Stimulated activated CD8-positive, alpha-beta memory T cell treated with anti-CD3 and anti-CD28 coated beads, Interleukin-4, amount 100 ng/mL, for 4 hours (primary cell): ENCODE results near the gene ADCY2.

Source experiments
- DNase-seq, 2 donors: peaks; one replicate each; pipeline ENCODE4 v3.0.0-alpha.2; 2020; ENCODE audit warnings: low read depth in 2 of 2, low spot score in 1 of 2

ADCY2 gene

DNA sequence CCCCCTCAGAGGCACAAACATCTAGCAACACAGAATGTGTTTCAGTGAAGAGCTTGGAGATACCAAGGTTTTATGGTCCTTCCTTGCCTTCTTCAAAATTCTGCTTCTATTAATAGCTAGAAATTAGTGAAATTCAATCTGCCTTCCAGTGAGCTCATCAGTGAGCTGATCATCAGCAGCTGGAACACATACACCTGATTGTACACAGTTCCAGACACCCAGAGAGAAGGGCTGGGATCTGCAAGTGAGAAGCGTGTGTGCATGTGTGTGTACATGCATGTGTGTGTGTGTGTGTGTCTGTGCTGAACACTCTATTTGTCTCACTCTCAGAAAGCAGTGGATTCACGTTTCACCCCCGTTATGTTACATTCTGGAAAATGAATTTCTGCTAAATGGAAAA is 426.5 kb downstream of the ADCY2 start:
- no peak for DNase-seq

- DNase-seq, result no peak
These were observed 427.7 kb downstream of the ADCY2 start for GRCh38 chr5:7823594-7823993.

DNA sequence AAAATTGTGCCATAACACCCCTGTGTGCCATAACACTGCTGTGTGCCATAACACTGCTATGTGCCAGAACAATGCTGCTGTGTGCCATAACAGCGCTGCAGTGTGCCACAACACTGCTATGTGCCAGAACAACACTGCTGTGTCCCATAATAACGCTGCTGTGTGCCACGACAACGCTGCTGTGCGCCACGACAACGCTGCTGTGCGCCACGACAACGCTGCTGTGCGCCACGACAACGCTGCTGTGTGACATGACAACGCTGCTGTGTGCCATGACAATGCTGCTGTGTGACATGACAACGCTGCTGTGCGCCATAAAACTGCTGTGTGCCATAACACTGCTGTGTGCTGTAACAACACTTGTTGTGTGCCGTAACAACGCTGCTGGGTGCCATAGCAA is 429.1 kb downstream of the ADCY2 start:
- no peak for DNase-seq

DNA sequence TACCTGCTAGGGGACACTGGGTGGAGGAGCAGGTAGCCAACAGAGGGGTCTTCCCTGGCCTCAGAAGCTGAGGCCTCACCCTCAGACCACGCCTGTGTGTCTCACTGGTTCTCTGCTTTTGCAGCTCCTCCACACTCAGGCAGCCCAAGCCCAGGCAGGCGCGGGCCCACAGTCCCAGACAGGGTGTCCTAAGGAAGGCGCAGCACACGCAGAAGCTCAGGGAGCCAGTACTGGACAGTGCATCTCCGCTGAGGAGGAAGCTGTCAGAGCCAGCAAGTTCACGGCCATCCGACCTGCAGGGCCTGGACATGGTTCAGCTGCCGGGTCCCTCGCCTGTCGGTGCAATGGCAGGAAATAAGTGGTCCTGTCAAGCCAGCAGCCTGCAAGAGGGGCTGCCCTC is 429.7 kb downstream of the ADCY2 start:
- no peak for DNase-seq

GRCh38 chr5:7827610-7828009 is 431.7 kb downstream of the ADCY2 start:
- no peak for DNase-seq

DNA sequence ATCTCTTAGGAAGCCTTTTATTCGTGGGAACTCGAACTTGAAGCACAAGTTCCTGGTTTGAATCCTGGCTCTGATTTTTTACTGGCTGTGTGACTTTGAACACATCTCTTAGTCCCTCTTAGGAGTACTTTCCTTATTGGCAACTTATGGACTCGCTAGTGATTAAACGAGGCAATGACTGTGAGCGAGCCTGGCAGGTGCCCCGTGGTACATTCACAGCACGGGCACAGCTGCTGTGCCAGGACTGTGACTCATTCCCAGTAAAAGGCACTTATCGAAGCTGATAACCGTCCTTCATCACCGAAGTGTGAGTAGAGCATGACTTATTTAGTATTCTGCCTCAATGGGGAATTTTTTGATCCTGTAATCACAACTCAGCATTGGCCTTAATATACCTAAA is 432.3 kb downstream of the ADCY2 start:
- no peak for DNase-seq

GRCh38 chr5:7834982-7835381 is 439.0 kb downstream of the ADCY2 start:
- no peak for DNase-seq

DNA sequence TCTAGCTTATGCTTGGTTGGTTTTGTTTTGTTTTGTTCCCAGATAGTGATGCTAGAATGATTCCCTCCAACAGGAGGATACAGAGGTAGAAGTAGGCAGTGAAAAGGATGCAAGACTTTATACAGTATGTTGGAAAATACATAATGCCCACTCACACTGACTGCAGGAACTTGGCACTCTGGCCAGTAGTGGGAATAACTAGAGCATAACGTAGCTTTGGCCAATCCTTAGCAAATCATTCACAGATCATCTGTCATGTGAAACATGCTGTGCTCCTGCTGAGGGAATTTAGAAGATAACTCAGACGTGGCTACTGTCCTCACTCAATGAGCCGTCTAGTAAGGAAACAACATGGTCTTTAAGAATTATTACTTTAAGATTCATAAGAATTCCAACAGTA is 441.5 kb downstream of the ADCY2 start:
- no peak for DNase-seq

DNA sequence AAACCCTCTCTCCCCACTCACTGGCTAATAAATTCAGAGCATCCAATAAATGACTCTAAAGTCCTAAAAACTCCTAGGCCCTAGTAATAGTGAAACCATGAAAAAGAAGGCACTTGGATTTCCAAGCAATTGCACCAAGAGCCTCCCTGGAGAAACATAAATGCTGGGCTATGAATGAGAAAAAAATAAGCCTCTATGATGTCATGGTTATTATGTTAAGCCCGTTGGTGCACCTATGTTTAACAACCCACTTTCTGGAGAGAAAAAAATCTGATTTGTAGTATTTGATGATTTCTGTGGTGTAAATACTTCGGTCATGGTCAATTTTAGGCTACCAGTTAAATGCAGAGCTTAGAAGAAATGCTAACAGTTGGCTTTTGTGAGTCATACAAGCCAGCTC is 446.6 kb downstream of the ADCY2 start:
- no peak for DNase-seq

DNA sequence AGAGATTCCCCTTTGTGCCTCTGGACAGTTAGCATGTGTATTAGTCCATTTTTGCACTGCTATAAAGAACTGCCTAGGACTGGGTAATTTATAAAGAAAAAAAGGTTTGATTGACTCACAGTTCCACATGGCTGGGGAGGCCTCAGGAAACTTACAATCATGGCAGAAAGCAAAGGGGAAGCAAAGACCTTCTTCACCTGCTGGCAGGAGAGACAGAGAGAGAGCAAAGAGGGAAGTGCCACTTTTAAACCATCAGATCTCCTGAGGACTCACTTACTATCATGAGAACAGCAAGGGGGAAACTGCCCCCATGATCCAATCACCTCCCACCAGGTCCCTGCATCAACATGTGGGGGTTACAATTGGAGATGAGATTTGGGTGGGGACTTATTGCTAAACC is 449.0 kb downstream of the ADCY2 start:
- no peak for DNase-seq

GRCh38 chr5:7845557-7845956 is 449.6 kb downstream of the ADCY2 start:
- DNase-seq, result no peak

DNA sequence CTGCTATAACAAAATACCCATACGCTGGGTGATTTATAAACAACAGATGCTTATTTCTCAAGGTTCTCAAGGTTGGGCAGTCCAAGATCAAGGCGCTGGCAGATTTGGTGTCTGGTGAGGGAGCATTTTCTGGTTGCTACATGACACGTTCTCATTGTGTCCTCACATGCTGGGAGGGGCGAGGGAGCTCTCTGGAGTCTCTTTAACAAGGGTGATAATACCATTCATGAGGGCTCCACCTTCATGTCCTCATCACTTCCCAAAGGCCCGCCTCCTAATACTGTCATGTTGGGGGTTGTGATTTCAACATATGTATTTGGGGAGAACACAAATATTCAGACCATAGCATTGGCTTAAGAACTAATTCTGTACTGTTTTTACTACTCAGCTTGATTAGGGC is 450.4 kb downstream of the ADCY2 start:
- no peak for DNase-seq

DNA sequence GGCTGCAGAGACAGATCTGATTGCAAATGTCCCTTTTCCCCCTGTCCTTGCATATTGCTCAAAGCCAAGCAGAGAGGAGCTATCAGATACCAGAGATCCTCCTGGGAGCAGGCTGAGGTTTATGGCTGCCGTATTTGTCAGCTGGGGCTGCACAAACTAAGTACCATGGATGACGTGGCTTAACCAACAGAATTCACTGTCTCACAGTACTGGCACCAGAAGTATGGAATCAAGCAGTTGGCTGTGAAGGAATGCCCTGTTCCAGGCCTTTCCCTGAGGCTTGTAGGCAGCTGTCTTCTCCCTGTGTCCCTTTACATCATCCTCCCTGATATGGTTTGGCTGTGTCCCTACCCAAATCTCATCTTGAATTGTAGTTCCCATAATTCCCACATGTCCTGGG is 452.4 kb downstream of the ADCY2 start:
- no peak for DNase-seq

- no peak for DNase-seq
These were observed 453.9 kb downstream of the ADCY2 start for GRCh38 chr5:7849681-7850394.

DNA sequence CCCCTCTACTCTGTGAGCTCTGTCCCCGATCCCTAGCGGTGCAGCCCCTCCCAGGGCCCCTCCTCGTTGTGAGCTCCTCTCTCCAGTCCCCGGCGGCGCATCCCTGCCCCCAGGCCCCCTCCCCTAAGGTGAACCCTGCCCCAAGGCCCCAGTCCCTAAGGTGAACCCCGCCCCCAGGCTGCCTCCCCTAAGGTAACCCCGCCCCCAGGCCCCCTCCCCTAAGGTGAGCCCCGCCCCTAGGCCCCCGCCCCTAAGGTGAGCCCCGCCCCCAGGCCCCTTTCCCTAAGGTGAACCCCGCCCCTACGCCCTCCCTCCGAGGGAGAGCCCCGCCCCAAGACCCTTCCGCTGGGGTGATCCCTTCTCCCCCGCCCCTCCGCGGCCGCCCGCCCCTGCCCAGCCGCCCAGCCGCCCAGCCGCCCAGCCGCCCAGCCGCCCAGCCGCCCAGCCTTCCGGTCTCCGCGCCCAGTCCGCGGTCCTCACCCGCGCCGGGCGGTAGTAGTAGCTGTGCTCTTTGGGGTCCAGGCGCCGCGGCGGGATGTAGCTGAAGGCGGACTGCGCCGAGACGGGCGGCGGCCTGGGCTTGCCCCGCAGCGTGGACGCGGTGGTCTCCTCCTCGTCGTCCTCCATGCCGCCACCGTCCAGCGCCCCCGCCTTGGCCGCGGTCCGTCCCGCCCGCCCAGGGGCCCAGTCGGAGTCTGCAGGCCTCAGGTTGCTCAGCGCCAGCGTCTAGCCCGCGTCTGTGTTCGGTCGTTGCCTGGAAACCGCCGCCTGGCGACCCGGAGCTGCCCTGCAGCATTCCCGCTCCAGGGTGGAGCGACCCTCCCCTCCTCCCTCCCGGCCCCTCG is 454.7 kb downstream of the ADCY2 start, which contains the start of gene CFAP90:
Gene CFAP90, minus strand, starts transcription at position 739 of the 845 bp plus-strand sequence. Its CDS starts 112 bp downstream, at position 627.
- no peak for DNase-seq

DNA sequence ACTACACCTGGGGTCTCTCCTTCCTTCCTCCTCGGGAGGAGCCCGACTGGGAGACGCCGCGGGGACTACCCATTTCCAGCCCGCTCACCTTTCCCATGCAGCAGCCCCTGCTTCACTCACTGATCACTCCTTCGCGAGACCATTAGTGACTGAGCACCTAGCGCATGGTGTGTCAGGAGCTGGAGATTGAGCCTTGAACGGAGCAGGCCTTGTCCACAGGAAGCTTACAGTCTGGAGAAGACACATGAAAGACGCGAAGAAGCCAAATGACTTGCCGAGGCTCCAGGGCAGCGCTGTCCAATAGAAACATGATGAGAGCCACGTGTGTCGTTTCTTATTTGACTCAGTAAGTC is 455.3 kb downstream of the ADCY2 start:
- DNase-seq, result no peak

- DNase-seq, result no peak
These were observed 455.8 kb downstream of the ADCY2 start for GRCh38 chr5:7851617-7852289.

GRCh38 chr5:7852542-7852941 is 456.6 kb downstream of the ADCY2 start:
- DNase-seq, result no peak

- no peak for DNase-seq
These were observed 457.1 kb downstream of the ADCY2 start for GRCh38 chr5:7852988-7853387.

GRCh38 chr5:7855611-7856010 is 459.7 kb downstream of the ADCY2 start:
- no peak for DNase-seq

- DNase-seq, result no peak
These were observed 460.9 kb downstream of the ADCY2 start for GRCh38 chr5:7856855-7857254.

- DNase-seq, result no peak
These were observed 461.4 kb downstream of the ADCY2 start for GRCh38 chr5:7857361-7857760.
